Bronchus fibroblast of lung (primary cell): ENCODE results near the gene DNAH10. TPM values are rescaled to one million over a fixed set of nuclear protein-coding genes. Genes with fewer than 3 reads are reported as not detected.

Experiments
- total RNA-seq: library from RNA; depleted of rRNA; stranded (reverse); fragments of >200 nt; gene quantifications from 2 replicates; pipeline ENCODE4 v1.2.3, GENCODE V29; 2015

DNAH10 gene
- total RNA-seq = under 0.01 TPM in 2 replicates

GRCh38 chr12:123761841-123762714 lies at the start of gene DNAH10:
Gene DNAH10 (plus strand): TSS chr12:123762301. CDS start chr12:123762337, 36 bp downstream.

GRCh38 chr12:123972457-123973401 lies 210.6 kb downstream of the DNAH10 start, which contains the start of the genes CCDC92 and ZNF664:
Gene CCDC92 (minus strand): TSS chr12:123972831. CDS start chr12:123944305, 28,526 bp downstream.
Gene ZNF664 (plus strand): TSS chr12:123973215. CDS start chr12:124012145, 38,930 bp downstream.

Other genes starting within 250 kb of the DNAH10 start
- gene RILPL1, start 228.6 kb upstream of the DNAH10 start, total RNA-seq = 9.1 and 10.6 TPM in 2 replicates
- 148 and 179 TPM in 2 replicates for gene TMED2, start 177.7 kb upstream of the DNAH10 start, total RNA-seq
- 29.4 and 33.4 TPM in 2 replicates for gene DDX55, start 160.2 kb upstream of the DNAH10 start, total RNA-seq
- 95.9 and 127 TPM in 2 replicates for gene EIF2B1, start 128.6 kb upstream of the DNAH10 start, total RNA-seq
- gene GTF2H3, start 128.5 kb upstream of the DNAH10 start, total RNA-seq = 26.0 and 33.3 TPM in 2 replicates
- 12.6 and 13.6 TPM in 2 replicates for gene TCTN2, start 91.2 kb upstream of the DNAH10 start, total RNA-seq
- gene ATP6V0A2, start 49.9 kb upstream of the DNAH10 start, total RNA-seq = 11.3 and 14.9 TPM in 2 replicates
- 15.9 and 16.6 TPM in 2 replicates for gene CCDC92, start 210.5 kb downstream of the DNAH10 start, total RNA-seq
- 17.8 TPM in 2 replicates for gene ZNF664, start 210.9 kb downstream of the DNAH10 start, total RNA-seq